IMR-90 (cell line): ENCODE measurements around the gene SELENOH. TPM values are rescaled to one million over a fixed set of nuclear protein-coding genes. Genes with fewer than 3 reads are reported as not detected.

ENCODE experiments used
- ATAC-seq: fragments of 200-7000 bp; cut with Tn5 transposase; 2 replicates; pipeline ENCODE4 v1.9.1; 2020; ENCODE audit warnings: low read depth, mild to moderate bottlenecking, moderate library complexity
- BruUV-seq: library from RNA; stranded (reverse); fragments of 400-500 nt; replicated peaks from 2 replicates; lab custom pipeline; 2021; lab: Mats Ljungman, UMichigan
- CTCF ChIA-PET: fragments of 300-600 bp; formaldehyde crosslinking; extraction: SDS; loops from one replicate; lab custom pipeline; 2021; ENCODE audit warnings: antibody characterized with exemption; lab: Yijun Ruan, JAX
- POLR2A ChIA-PET: fragments of 300-600 bp; sonication (Branson Sonifier 250); formaldehyde crosslinking; loops from one replicate; lab custom pipeline; 2022; ENCODE audit warnings: antibody characterized with exemption; ENCODE audit not compliant: unreplicated experiment; lab: Charles Lee
- DNase-seq: peaks from one replicate; pipeline ENCODE4 v3.0.0; 2013
- H2AFZ ChIP-seq: replicated peaks from 2 replicates; pipeline ENCODE3; 2013; ENCODE audit warnings: low read length, mild to moderate bottlenecking; ENCODE audit not compliant: poor library complexity
- H2AK5ac ChIP-seq: 2 replicates; pipeline ENCODE4 v1.6.1; 2013; ENCODE audit warnings: low read depth, low read length, inconsistent platforms
- H2AK9ac ChIP-seq: replicated peaks from 2 replicates; pipeline ENCODE3; 2013; ENCODE audit warnings: mild to moderate bottlenecking, low read depth, low read length, moderate library complexity; ENCODE audit not compliant: poor library complexity
- H2BK120ac ChIP-seq: 2 replicates; pipeline ENCODE4 v1.6.1; 2013; ENCODE audit warnings: low read depth, low read length, inconsistent platforms
- H2BK15ac ChIP-seq: 3 replicates; pipeline ENCODE4 v1.6.1; 2013; ENCODE audit warnings: low read depth, low read length, inconsistent platforms
- H2BK20ac ChIP-seq: 2 replicates; pipeline ENCODE4 v1.6.1; 2013; ENCODE audit warnings: low read depth, mild to moderate bottlenecking, inconsistent platforms, low read length, moderate library complexity
- H2BK5ac ChIP-seq: 2 replicates; pipeline ENCODE4 v1.6.1; 2013; ENCODE audit warnings: mild to moderate bottlenecking, low read depth, low read length, inconsistent platforms; ENCODE audit not compliant: poor library complexity, severe bottlenecking
- H3K14ac ChIP-seq: replicated peaks from 2 replicates; pipeline ENCODE4 v1.6.1; 2013; ENCODE audit warnings: low read depth, low read length, inconsistent platforms
- H3K18ac ChIP-seq: 2 replicates; pipeline ENCODE4 v1.6.1; 2013; ENCODE audit warnings: low read depth, low read length, control low read depth
- H3K23ac ChIP-seq: 2 replicates; pipeline ENCODE4 v1.6.1; 2013; ENCODE audit warnings: low read depth, low read length, inconsistent platforms
- H3K27ac ChIP-seq: 2 replicates; pipeline ENCODE4 v1.5.1; 2013; ENCODE audit warnings: mild to moderate bottlenecking, control low read depth, low read length; ENCODE audit not compliant: insufficient read depth
- H3K27me3 ChIP-seq: 2 replicates; pipeline ENCODE4 v1.6.1; 2013; ENCODE audit warnings: low read length; ENCODE audit not compliant: control insufficient read depth, insufficient read depth
- H3K36me3 ChIP-seq: 2 replicates; pipeline ENCODE4 v1.6.1; 2013; ENCODE audit warnings: low read length, mixed read lengths; ENCODE audit not compliant: control insufficient read depth, insufficient read depth
- H3K4ac ChIP-seq: 2 replicates; pipeline ENCODE4 v1.6.1; 2013; ENCODE audit warnings: low read depth, low read length, inconsistent platforms
- H3K4me1 ChIP-seq: 2 replicates; pipeline ENCODE4 v1.6.1; 2013; ENCODE audit warnings: low read length, mixed read lengths; ENCODE audit not compliant: control insufficient read depth, insufficient read depth
- H3K4me2 ChIP-seq: 2 replicates; pipeline ENCODE4 v1.6.1; 2013; ENCODE audit warnings: low read depth, mild to moderate bottlenecking, control low read depth, low read length, moderate library complexity
- H3K4me3 ChIP-seq: 2 replicates; pipeline ENCODE4 v1.5.1; 2013; ENCODE audit warnings: low read depth, mild to moderate bottlenecking, control low read depth, low read length, moderate library complexity; ENCODE audit not compliant: insufficient read depth
- H3K56ac ChIP-seq: 2 replicates; pipeline ENCODE4 v1.6.1; 2013; ENCODE audit warnings: low read length, inconsistent platforms; ENCODE audit not compliant: insufficient read depth; ENCODE audit errors: extremely low read depth
- H3K79me1 ChIP-seq, 2 experiments: 2 replicates each; pipeline ENCODE4 v1.6.1; 2013; ENCODE audit warnings: low read length in 2 of 2, inconsistent platforms in 1 of 2, low read depth in 1 of 2
- H3K9ac ChIP-seq: 2 replicates; pipeline ENCODE4 v1.6.1; 2013; ENCODE audit warnings: low read depth, low read length, control low read depth
- H3K9me1 ChIP-seq: 2 replicates; pipeline ENCODE4 v1.6.1; 2013; ENCODE audit warnings: low read length, inconsistent platforms; ENCODE audit not compliant: insufficient read depth
- H3K9me3 ChIP-seq: 2 replicates; pipeline ENCODE4 v1.6.1; 2013; ENCODE audit warnings: low read length; ENCODE audit not compliant: control insufficient read depth, insufficient read depth
- H4K20me1 ChIP-seq: 2 replicates; pipeline ENCODE4 v1.6.1; 2013; ENCODE audit warnings: low read length, inconsistent platforms; ENCODE audit not compliant: insufficient read depth
- H4K5ac ChIP-seq: 2 replicates; pipeline ENCODE4 v1.6.1; 2013; ENCODE audit warnings: mild to moderate bottlenecking, low read depth, low read length, control low read depth
- H4K8ac ChIP-seq, 2 experiments: 2 replicates each; pipeline ENCODE4 v1.6.1; 2013; ENCODE audit warnings: low read depth in 2 of 2, low read length in 2 of 2, control low read depth in 1 of 2, inconsistent platforms in 1 of 2
- H4K91ac ChIP-seq: 2 replicates; pipeline ENCODE4 v1.6.1; 2013; ENCODE audit warnings: low read depth, low read length, inconsistent platforms; ENCODE audit not compliant: insufficient read depth
- BHLHE40 ChIP-seq: fragments of 150-350 bp; IDR thresholded peaks from 2 replicates; pipeline ENCODE4 v1.6.1; 2016; ENCODE audit warnings: mild to moderate bottlenecking, low read depth, low read length
- CHD1 ChIP-seq: IDR thresholded peaks from 2 replicates; pipeline ENCODE4 v1.6.1; 2012; ENCODE audit warnings: low read depth, low read length, improper control_type of control experiment
- FOS ChIP-seq: fragments of 150-350 bp; IDR thresholded peaks from 2 replicates; pipeline ENCODE4 v1.6.1; 2016; ENCODE audit warnings: low read depth, low read length
- MAFK ChIP-seq: IDR thresholded peaks from 2 replicates; pipeline ENCODE4 v1.6.1; 2012; ENCODE audit warnings: low read depth, low read length, improper control_type of control experiment
- MAZ ChIP-seq: IDR thresholded peaks from 2 replicates; pipeline ENCODE4 v1.6.1; 2012; ENCODE audit warnings: low read depth, mild to moderate bottlenecking, low read length, improper control_type of control experiment, moderate library complexity, borderline replicate concordance
- MXI1 ChIP-seq: IDR thresholded peaks from 2 replicates; pipeline ENCODE4 v1.6.1; 2012; ENCODE audit warnings: low read depth, mild to moderate bottlenecking, low read length, moderate library complexity, borderline replicate concordance
- NFE2L2 ChIP-seq: fragments of 150-350 bp; IDR thresholded peaks from 2 replicates; pipeline ENCODE4 v1.6.1; 2016; ENCODE audit warnings: low read depth, mild to moderate bottlenecking, low read length
- RFX5 ChIP-seq: IDR thresholded peaks from 2 replicates; pipeline ENCODE4 v1.8.0; 2012; ENCODE audit warnings: low read depth, mild to moderate bottlenecking, low read length, moderate library complexity
- SMC3 ChIP-seq: fragments of 150-350 bp; IDR thresholded peaks from 2 replicates; pipeline ENCODE4 v1.6.1; 2016; ENCODE audit warnings: low read depth, mild to moderate bottlenecking, antibody characterized with exemption, low read length, moderate library complexity
- WGBS, 2 experiments: methylation state at CpG; one replicate each; pipeline versions ENCODE4 v1.1.5 to v1.1.7; 2013; ENCODE audit warnings: missing lambda C conversion rate in 2 of 2; ENCODE audit not compliant: insufficient read length in 1 of 2; ENCODE audit errors: extremely low coverage in 2 of 2; 5-methylcytosine and 5-hydroxymethylcytosine counted together
- dilution Hi-C: fragments of 300-500 bp; cut with HindIII; formaldehyde crosslinking; loops from one replicate; pipeline ENCODE4 v1.14.3; 2018; ENCODE audit warnings: low sequenced_read_pairs; ENCODE audit not compliant: unreplicated experiment
- in situ Hi-C: fragments of 300-500 bp; cut with MboI; formaldehyde crosslinking; loops from 3 replicates; pipeline ENCODE4 v1.14.3; 2019; ENCODE audit warnings: low sequenced_read_pairs, inconsistent platforms, mixed read lengths
- intact Hi-C: fragments of 100-400 bp; cut with micrococcal nuclease; formaldehyde crosslinking; loops from 2 replicates; pipeline ENCODE4 v1.10.0; 2022
- polyA plus RNA-seq, 3 experiments: library from polyadenylated mRNA; depleted of rRNA; stranded (reverse); fragments of >200 nt; gene quantifications; 2 replicates each; pipeline ENCODE4 v1.2.3, GENCODE V29; 2012; ENCODE audit warnings: low replicate concordance in 1 of 3
- total RNA-seq: library from RNA; depleted of rRNA; stranded (reverse); fragments of >200 nt; gene quantifications from 2 replicates; pipeline ENCODE4 v1.2.3, GENCODE V29; 2012
- TF ChIP-seq, protein P1 (sequence below): conservative IDR thresholded peaks from 2 replicates; pipeline ENCODE4 v1.5.1; 2012; ENCODE audit warnings: mild to moderate bottlenecking, low read depth, low read length, improper control_type of control experiment

SELENOH gene
- total and polyA plus RNA-seq, 2 of the 4 experiments (the other 2 are of a cell fraction): 40.3 to 107 TPM

DNA sequence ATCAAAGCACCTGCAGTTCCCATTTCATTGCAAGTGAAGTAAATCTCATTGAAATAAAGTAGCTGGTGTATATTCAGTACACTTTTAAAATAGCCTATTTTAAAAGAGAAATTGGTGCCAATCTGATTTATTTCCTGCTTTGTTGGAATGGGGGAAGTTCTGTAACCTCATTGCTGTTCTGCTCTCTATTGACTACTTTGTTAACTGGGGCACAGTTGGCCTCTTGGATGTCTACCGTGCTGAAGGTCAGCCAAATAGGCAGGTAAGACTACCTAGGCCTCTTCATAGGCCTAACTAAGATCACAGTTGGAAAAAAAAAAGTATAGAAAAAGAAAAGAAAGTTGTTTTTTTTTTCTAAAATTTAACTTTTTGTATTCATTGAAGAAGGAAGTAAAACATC, 29.5 kb downstream of the SELENOH start:
- no CpG with 5 or more reads among the region's 1 CpG for WGBS, 2 experiments
- H4K8ac ChIP-seq: no peak overlapping the region
- BruUV-seq: no TSS peak
- H3K4ac ChIP-seq: no peak overlapping the region
- TF ChIP-seq, protein P1, sequence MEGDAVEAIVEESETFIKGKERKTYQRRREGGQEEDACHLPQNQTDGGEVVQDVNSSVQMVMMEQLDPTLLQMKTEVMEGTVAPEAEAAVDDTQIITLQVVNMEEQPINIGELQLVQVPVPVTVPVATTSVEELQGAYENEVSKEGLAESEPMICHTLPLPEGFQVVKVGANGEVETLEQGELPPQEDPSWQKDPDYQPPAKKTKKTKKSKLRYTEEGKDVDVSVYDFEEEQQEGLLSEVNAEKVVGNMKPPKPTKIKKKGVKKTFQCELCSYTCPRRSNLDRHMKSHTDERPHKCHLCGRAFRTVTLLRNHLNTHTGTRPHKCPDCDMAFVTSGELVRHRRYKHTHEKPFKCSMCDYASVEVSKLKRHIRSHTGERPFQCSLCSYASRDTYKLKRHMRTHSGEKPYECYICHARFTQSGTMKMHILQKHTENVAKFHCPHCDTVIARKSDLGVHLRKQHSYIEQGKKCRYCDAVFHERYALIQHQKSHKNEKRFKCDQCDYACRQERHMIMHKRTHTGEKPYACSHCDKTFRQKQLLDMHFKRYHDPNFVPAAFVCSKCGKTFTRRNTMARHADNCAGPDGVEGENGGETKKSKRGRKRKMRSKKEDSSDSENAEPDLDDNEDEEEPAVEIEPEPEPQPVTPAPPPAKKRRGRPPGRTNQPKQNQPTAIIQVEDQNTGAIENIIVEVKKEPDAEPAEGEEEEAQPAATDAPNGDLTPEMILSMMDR: no peak
- TF ChIP-seq MAFK (no peak), SMC3 (no peak), FOS (no peak), CHD1 (no peak), RFX5 (no peak), MXI1 (no peak), MAZ (no peak), BHLHE40 (no peak), NFE2L2 (no peak)
- POLR2A ChIA-PET: no interaction called here
- H3K9me3 ChIP-seq: no peaks in the 10 kb centered on the region
- no peak overlapping the region for H4K91ac ChIP-seq
- DNase-seq (no peak), ATAC-seq (no peak)
- no peak overlapping the region for H2AFZ ChIP-seq
- peaks cover 4% of the 10 kb centered on the region for H3K36me3 ChIP-seq
- H3K27me3 ChIP-seq: no peaks in the 10 kb centered on the region
- H3K56ac ChIP-seq: no peak overlapping the region
- no peak overlapping the region for H3K14ac ChIP-seq
- H2BK120ac ChIP-seq: no peak overlapping the region
- H2BK20ac ChIP-seq: no peak overlapping the region
- H3K79me1 ChIP-seq: peaks cover 5 to 59% of the 10 kb centered on the region in 2 experiments; a peak in 2 of 4 replicates
- H2AK5ac ChIP-seq: no peak overlapping the region
- H3K9me1 ChIP-seq: peaks cover 10% of the 10 kb centered on the region; the same call in 1 of the 2 replicates
- peaks cover 98% of the 10 kb centered on the region for H4K20me1 ChIP-seq
- no peak overlapping the region for H3K4me2 ChIP-seq
- H2BK5ac ChIP-seq: no peak overlapping the region
- H3K27ac ChIP-seq: no peak overlapping the region
- dilution Hi-C loops (no loop called here), in situ Hi-C loops (no loop called here), intact Hi-C loops (no loop called here)
- no peak overlapping the region for H3K23ac ChIP-seq
- no peak overlapping the region for H3K4me3 ChIP-seq
- peaks cover 15% of the 10 kb centered on the region for H3K4me1 ChIP-seq
- CTCF ChIA-PET: no interaction called here
- H3K18ac ChIP-seq: no peak overlapping the region
- no peak overlapping the region for H2AK9ac ChIP-seq
- H3K9ac ChIP-seq: no peak overlapping the region
- H4K5ac ChIP-seq: no peak overlapping the region
- H2BK15ac ChIP-seq: no peak overlapping the region
